ENCODE measurements around the gene MINAR2. TPM values are rescaled to one million over a fixed set of nuclear protein-coding genes. Genes with fewer than 3 reads are reported as not detected.

Gene MINAR2
- total RNA-seq, 1 donor from 2014 or later = not detected

DNA sequence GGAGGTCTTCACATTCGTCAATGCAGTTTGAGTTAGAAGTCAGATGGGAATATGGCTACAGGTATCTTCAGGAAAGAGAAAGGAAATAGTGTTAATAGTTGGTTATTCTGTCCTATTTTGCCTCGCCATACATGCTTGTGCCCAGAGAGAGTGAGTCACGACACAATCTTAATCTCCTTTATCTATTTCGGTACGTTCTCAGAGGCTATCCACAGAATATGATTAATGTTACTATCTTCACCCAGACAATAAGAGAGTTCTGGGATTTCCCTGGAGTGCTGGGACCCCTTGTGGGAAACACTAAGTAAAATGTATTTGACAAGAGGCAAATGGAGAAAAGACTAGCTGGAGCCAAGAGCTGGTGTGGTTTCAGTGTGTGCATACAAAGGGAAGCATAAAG, 25.5 kb downstream of the MINAR2 start:
- Histone ChIP-seq H3K27ac (replicated peaks) (no peak overlapping the region), H3K4me3 (no peak overlapping the region), H3K4me1 (no peaks in the 10 kb centered on the region), H3K9me3 (replicated peaks) (peaks cover 6% of the 10 kb centered on the region), H3K36me3 (no peaks in the 10 kb centered on the region), H3K27me3 (ENCODE audit: low read depth) (no peaks in the 10 kb centered on the region)
- intact Hi-C loops (cut with micrococcal nuclease) = no loop called here
- no peak for DNase-seq
- TF ChIP-seq, protein P1, sequence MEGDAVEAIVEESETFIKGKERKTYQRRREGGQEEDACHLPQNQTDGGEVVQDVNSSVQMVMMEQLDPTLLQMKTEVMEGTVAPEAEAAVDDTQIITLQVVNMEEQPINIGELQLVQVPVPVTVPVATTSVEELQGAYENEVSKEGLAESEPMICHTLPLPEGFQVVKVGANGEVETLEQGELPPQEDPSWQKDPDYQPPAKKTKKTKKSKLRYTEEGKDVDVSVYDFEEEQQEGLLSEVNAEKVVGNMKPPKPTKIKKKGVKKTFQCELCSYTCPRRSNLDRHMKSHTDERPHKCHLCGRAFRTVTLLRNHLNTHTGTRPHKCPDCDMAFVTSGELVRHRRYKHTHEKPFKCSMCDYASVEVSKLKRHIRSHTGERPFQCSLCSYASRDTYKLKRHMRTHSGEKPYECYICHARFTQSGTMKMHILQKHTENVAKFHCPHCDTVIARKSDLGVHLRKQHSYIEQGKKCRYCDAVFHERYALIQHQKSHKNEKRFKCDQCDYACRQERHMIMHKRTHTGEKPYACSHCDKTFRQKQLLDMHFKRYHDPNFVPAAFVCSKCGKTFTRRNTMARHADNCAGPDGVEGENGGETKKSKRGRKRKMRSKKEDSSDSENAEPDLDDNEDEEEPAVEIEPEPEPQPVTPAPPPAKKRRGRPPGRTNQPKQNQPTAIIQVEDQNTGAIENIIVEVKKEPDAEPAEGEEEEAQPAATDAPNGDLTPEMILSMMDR (IDR thresholded peaks at IDR 0.05; ENCODE audit: borderline replicate concordance) = no peak

DNA sequence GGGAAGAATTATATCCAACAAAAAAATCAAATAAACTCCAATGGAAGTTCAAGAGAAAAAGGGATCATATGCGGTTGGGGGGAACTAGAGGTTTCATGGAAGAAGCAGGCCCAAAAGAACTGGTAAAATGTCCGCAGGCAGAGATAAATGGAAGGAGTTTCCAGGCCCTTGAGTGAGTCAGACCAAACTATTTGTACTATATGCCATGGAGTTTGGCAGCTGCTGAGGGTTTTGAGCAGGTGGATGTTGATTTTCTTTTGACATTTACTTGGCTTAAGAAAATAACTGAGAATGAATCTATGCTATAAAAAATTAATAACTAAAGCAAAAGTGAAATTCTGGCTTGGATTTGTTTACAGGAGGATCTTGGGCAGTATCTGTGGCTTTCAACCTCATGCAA, 33.7 kb downstream of the MINAR2 start:
- intact Hi-C loops (cut with micrococcal nuclease) = no loop called here
- Histone ChIP-seq H3K4me1 (no peaks in the 10 kb centered on the region), H3K27me3 (ENCODE audit: low read depth) (no peaks in the 10 kb centered on the region), H3K27ac (replicated peaks) (no peak overlapping the region), H3K4me3 (no peak overlapping the region), H3K9me3 (replicated peaks) (peaks cover 8% of the 10 kb centered on the region), H3K36me3 (no peaks in the 10 kb centered on the region)
- TF ChIP-seq, protein P1 (IDR thresholded peaks at IDR 0.05; ENCODE audit: borderline replicate concordance) = no peak
- no peak for DNase-seq

DNA sequence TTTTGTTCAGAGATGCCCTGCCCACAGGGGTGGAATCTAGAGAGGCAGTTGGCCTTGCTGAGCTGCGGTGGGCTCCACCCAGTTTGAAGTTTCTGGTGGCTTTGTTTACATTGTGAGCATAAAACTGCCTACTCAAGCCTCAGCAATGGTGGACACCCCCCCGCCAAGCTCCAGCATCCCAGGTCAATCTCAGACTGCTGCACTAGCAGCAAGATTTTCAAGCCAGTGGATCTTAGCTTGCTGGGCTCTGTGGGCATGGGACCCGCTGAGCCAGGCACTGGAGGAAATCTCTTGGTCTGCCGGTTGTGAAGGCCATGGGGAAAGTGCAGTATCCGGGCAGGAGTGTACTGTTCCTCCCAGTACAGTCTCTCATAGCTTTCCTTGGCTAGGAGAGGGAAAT, 55.5 kb downstream of the MINAR2 start:
- H3K9me3 ChIP-seq (replicated peaks) = peaks cover 19% of the 10 kb centered on the region
- no peak overlapping the region for H3K27ac ChIP-seq (replicated peaks)
- H3K36me3 ChIP-seq = no peaks in the 10 kb centered on the region
- no peaks in the 10 kb centered on the region for H3K27me3 ChIP-seq (ENCODE audit: low read depth)
- intact Hi-C loops (cut with micrococcal nuclease) = no loop called here
- TF ChIP-seq, protein P1 (IDR thresholded peaks at IDR 0.05; ENCODE audit: borderline replicate concordance) = no peak
- no peak for DNase-seq
- H3K4me3 ChIP-seq = no peak overlapping the region
- no peaks in the 10 kb centered on the region for H3K4me1 ChIP-seq

DNA sequence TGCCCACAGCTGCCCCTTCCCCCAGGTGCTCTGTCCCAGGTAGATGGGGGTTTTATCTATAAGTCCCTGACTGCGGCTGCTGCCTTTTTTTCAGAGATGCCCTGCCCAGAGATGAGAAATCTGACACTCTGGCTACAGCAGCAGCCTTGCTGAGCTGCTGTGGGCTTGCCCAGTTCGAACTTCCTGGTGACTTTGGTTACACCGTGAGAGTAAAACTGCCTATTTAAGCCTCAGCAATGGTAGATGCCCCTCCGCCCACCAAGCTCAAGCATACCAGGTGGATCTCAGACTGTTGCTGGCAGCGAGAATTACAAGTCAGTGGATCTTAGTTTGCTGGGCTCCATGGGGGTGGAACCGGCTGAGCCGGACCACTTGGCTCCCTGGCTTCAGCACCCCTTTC, 56.8 kb downstream of the MINAR2 start:
- Histone ChIP-seq H3K36me3 (no peaks in the 10 kb centered on the region), H3K4me1 (no peaks in the 10 kb centered on the region), H3K27ac (replicated peaks) (no peak overlapping the region), H3K4me3 (no peak overlapping the region), H3K27me3 (ENCODE audit: low read depth) (no peaks in the 10 kb centered on the region), H3K9me3 (replicated peaks) (peaks cover 6% of the 10 kb centered on the region)
- TF ChIP-seq, protein P1 (IDR thresholded peaks at IDR 0.05; ENCODE audit: borderline replicate concordance) = no peak
- intact Hi-C loops (cut with micrococcal nuclease) = no loop called here
- no peak for DNase-seq

DNA sequence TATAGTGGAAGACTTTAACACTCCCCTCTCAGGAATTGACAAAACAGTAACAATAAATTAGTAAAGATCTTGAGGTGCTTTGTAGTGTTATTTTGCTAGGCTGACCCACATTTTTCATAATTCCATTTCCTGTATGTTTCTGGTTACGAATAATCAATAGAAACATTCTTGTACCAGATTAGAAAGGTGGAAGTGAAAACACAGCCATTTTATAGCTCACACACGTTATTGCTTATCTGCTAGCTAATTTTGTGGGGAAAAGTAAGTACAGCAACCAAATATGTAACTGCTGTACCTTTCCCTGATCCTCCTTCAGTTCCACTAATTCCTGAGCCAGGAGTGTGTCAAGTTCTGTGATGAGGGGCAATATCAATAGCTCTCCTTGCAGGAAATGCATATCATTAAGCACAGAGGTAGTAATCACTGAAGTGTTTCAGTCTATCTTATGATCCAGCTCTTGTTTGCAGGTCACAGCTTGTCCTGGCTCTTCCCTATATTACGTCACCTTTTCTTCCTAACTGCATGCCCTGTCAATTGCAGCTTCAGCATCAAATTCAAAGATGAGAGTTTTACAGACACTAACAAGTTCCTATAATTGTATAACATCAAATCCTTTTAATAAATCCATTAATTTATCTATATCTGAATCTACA, 59.4 kb downstream of the MINAR2 start:
- DNase-seq = no peak
- TF ChIP-seq, protein P1 (IDR thresholded peaks at IDR 0.05; ENCODE audit: borderline replicate concordance) = no peak
- Histone ChIP-seq H3K36me3 (no peaks in the 10 kb centered on the region), H3K4me1 (no peaks in the 10 kb centered on the region), H3K4me3 (no peak overlapping the region), H3K27ac (replicated peaks) (no peak overlapping the region), H3K27me3 (ENCODE audit: low read depth) (no peaks in the 10 kb centered on the region), H3K9me3 (replicated peaks) (no peaks in the 10 kb centered on the region)
- intact Hi-C loops (cut with micrococcal nuclease) = no loop called here

Other genes starting within 250 kb of the MINAR2 start
- 0.85 TPM for gene CHSY3, start 156.4 kb downstream of the MINAR2 start, total RNA-seq